Transverse colon (tissue), 4 donors: Measurements from ENCODE around the gene IFIT3. TPM values are rescaled to one million over a fixed set of nuclear protein-coding genes. Genes with fewer than 3 reads are reported as not detected.

Experiments used
- DNase-seq: peaks from one replicate; pipeline ENCODE4 v3.0.0-alpha.2; 2019
- H3K27ac ChIP-seq, 4 donors: fragments of 200-600 bp; sonication (generic); 2 replicates each; pipeline ENCODE4 v1.5.1; 2016 to 2018; ENCODE audit warnings: inconsistent platforms in 4 of 4
- H3K27me3 ChIP-seq: fragments of 200-600 bp; sonication (generic); 2 replicates; pipeline ENCODE4 v1.5.1; 2017; ENCODE audit warnings: inconsistent platforms
- H3K36me3 ChIP-seq, 4 donors: fragments of 200-600 bp; sonication (generic); 2 replicates each; pipeline ENCODE4 v1.5.1; 2017 to 2019; ENCODE audit warnings: inconsistent platforms in 4 of 4
- H3K4me1 ChIP-seq, 4 donors: fragments of 200-600 bp; sonication (generic); 2 replicates each; pipeline ENCODE4 v1.5.1; 2017 to 2020; ENCODE audit warnings: inconsistent platforms in 4 of 4
- H3K4me3 ChIP-seq, 4 donors: fragments of 200-600 bp; sonication (generic); 1 replicate in 1 of 4; 2 replicates in 3 of 4; pipeline versions ENCODE4 v1.5.1 to v1.6.1; 2017 to 2019; ENCODE audit warnings: inconsistent platforms in 4 of 4
- H3K9me3 ChIP-seq, 2 donors: fragments of 200-600 bp; sonication (generic); 2 replicates each; pipeline ENCODE4 v1.5.1; 2017 to 2019; ENCODE audit warnings: inconsistent platforms in 2 of 2
- EP300 ChIP-seq: sonication (generic); formaldehyde crosslinking; IDR thresholded peaks from one replicate; pipeline ENCODE4 v1.6.1; 2017; ENCODE audit warnings: antibody characterized with exemption, low read depth
- POLR2A ChIP-seq: fragments of 450-650 bp; IDR thresholded peaks from one replicate; pipeline ENCODE4 v1.6.1; 2016; ENCODE audit warnings: antibody characterized with exemption, mild to moderate bottlenecking, moderate library complexity
- POLR2AphosphoS5 ChIP-seq, 3 donors: sonication (generic); formaldehyde crosslinking; IDR thresholded peaks; one replicate each; pipeline ENCODE4 v1.6.1; 2016; ENCODE audit warnings: antibody characterized with exemption in 3 of 3
- WGBS, 2 donors: methylation state at CpG; one replicate each; pipeline ENCODE4 v1.1.5; 2018; ENCODE audit warnings: low coverage in 1 of 2; 5-methylcytosine and 5-hydroxymethylcytosine counted together
- in situ Hi-C, 4 donors: fragments of 200-750 bp; cut with MboI; loops; one replicate each; pipeline versions ENCODE4 v1.15.0 to v1.15.1; 2017; ENCODE audit warnings: low sequenced_read_pairs in 3 of 4, low pct_ligation_motif_present in 1 of 4, low pct_unique_long_range_greater_than_20kb in 1 of 4
- intact Hi-C: fragments of 100-400 bp; cut with DNase I; formaldehyde crosslinking; loops from one replicate; pipeline ENCODE4 v1.15.1; 2023; ENCODE audit warnings: low total_unique reads
- total RNA-seq, 4 donors: library from RNA; depleted of rRNA; stranded (reverse); fragments of >200 nt; gene quantifications; one replicate each; pipeline ENCODE4 v1.1.0, GENCODE V29; 2016
- TF ChIP-seq, protein P1 (sequence below), 5 experiments: fragments of 200-600 bp in 3 of 5; fragments of 450-650 bp in 2 of 5; sonication (generic) in 3 of 5; IDR thresholded peaks; 1 replicate in 2 of 5; 2 replicates in 3 of 5; pipeline ENCODE4 v1.5.1; 2016 to 2017; ENCODE audit warnings: antibody characterized with exemption in 5 of 5, inconsistent platforms in 3 of 5, mild to moderate bottlenecking in 2 of 5, moderate library complexity in 1 of 5

Gene IFIT3
- total RNA-seq, 4 donors from 2014 or later = 0.20 to 7.8 (median 5.1) TPM; not detected in 1

DNA sequence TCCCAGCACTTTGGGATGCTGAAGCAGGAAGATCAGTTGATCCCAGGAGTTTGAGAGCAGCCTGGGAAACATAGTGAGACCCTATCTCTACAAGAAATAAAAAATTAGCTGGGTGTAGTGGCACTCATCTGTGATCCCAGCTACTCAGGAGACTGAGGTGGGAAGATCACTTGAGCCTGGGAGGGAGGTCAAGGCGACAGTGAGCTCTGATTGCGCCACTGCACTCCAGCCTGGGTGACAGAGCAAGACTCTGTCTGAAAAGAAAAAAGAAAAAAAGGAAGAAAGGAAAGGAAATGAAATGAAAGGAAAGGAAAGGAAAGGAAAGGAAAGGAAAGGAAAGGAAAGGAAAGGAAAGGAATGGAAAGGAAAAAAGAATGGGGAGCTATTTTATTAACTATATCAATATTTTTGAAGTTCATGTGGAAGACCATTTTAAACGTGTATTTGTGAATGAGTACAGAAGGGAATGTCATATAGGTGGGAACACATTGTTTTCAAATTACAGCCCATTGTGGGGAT is 33.0 kb upstream of the IFIT3 start:
- no peak for DNase-seq
- intact Hi-C loops (loop anchor here (10.0 kb wide), 1 partner anchor 300 kb away; the partner anchor contains the start of gene FAS), in situ Hi-C loops (no loop called here)
- TF ChIP-seq, protein P1, sequence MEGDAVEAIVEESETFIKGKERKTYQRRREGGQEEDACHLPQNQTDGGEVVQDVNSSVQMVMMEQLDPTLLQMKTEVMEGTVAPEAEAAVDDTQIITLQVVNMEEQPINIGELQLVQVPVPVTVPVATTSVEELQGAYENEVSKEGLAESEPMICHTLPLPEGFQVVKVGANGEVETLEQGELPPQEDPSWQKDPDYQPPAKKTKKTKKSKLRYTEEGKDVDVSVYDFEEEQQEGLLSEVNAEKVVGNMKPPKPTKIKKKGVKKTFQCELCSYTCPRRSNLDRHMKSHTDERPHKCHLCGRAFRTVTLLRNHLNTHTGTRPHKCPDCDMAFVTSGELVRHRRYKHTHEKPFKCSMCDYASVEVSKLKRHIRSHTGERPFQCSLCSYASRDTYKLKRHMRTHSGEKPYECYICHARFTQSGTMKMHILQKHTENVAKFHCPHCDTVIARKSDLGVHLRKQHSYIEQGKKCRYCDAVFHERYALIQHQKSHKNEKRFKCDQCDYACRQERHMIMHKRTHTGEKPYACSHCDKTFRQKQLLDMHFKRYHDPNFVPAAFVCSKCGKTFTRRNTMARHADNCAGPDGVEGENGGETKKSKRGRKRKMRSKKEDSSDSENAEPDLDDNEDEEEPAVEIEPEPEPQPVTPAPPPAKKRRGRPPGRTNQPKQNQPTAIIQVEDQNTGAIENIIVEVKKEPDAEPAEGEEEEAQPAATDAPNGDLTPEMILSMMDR (IDR thresholded peaks at IDR 0.05) = no peak
- TF ChIP-seq POLR2AphosphoS5 (IDR thresholded peaks at IDR 0.05) (no peak), POLR2A (no peak), EP300 (no peak)
- H3K27me3 ChIP-seq = no peaks in the 10 kb centered on the region
- 62 to 82% methylated on average over 1 to 3 of the region's 3 CpGs for WGBS, 2 donors
- peaks cover 3 to 19% (median 11%) of the 10 kb centered on the region in 4 donors for H3K4me1 ChIP-seq
- H3K4me3 ChIP-seq = no peak overlapping the region
- no peaks in the 10 kb centered on the region for H3K36me3 ChIP-seq
- no peaks in the 10 kb centered on the region for H3K9me3 ChIP-seq
- no peak overlapping the region for H3K27ac ChIP-seq

DNA sequence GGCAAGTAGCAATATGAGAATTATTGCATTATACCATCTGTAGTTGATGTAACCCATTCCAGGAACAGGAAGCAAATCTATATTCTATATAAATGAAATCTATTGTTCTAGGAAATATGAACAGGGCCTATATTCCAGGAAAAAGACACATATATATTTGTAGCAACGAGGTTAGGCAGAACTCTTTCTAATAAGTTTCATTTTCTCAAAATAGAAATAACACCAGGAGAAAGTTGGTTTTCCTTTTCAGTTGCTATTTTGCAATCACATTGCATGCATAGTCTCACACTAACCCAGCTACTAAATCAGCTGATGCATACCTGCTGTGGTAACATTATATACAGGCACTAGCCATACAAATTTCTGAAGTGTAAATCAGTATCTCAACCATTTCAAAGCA is 32.2 kb upstream of the IFIT3 start:
- in situ Hi-C loops (no loop called here), intact Hi-C loops (loop anchor here (10.0 kb wide), 1 partner anchor 301 kb away; the partner anchor contains the start of gene FAS)
- Histone ChIP-seq H3K4me1 (peaks cover 4 to 19% (median 12%) of the 10 kb centered on the region in 4 donors), H3K27me3 (no peaks in the 10 kb centered on the region), H3K36me3 (no peaks in the 10 kb centered on the region), H3K4me3 (no peak overlapping the region), H3K27ac (peak overlapping the region; percentile 66 to 75 (median 72)), H3K9me3 (no peaks in the 10 kb centered on the region)
- WGBS, 2 donors = 27 to 40% methylated on average over 1 of the region's 1 CpG
- TF ChIP-seq POLR2A (no peak), EP300 (no peak), POLR2AphosphoS5 (IDR thresholded peaks at IDR 0.05) (no peak)
- TF ChIP-seq, protein P1 (IDR thresholded peaks at IDR 0.05) = no peak
- no peak for DNase-seq

DNA sequence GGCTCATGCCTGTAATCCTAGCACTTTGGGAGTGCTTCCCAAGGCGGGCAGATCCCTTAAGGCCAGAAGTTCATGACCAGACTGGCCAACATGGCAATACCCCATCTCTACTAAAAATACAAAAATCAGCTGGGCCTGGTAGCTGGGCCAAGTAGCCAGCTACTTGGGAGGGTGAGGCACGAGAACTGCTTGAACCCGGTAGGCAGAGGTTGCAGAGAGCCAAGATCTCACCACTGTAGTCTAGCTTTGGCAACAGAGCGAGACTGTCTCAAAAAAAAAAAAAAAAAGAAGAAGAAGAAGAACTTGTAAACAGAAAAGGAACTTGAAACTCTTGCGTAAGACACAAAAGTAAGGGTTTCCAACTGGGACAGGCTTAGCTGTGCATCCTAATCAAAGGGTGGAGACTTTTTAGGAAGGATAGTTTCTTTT is 31.6 kb upstream of the IFIT3 start:
- TF ChIP-seq POLR2AphosphoS5 (IDR thresholded peaks at IDR 0.05) = no peak
- TF ChIP-seq, protein P1 (IDR thresholded peaks at IDR 0.05) = no peak
- no peak for TF ChIP-seq POLR2A
- TF ChIP-seq EP300 = no peak
- no peaks in the 10 kb centered on the region for H3K36me3 ChIP-seq
- H3K4me1 ChIP-seq = peaks cover 9 to 24% (median 16%) of the 10 kb centered on the region in 4 donors
- no peaks in the 10 kb centered on the region for H3K27me3 ChIP-seq
- intact Hi-C loops = loop anchor here (10.0 kb wide), 1 partner anchor 301 kb away; the partner anchor contains the start of gene FAS
- peak overlapping the region; percentile 66 to 75 (median 72) for H3K27ac ChIP-seq
- H3K9me3 ChIP-seq = no peaks in the 10 kb centered on the region
- WGBS, 2 donors = 33 to 59% methylated on average over 2 to 5 of the region's 5 CpGs
- in situ Hi-C loops = no loop called here
- no peak for DNase-seq
- no peak overlapping the region for H3K4me3 ChIP-seq

DNA sequence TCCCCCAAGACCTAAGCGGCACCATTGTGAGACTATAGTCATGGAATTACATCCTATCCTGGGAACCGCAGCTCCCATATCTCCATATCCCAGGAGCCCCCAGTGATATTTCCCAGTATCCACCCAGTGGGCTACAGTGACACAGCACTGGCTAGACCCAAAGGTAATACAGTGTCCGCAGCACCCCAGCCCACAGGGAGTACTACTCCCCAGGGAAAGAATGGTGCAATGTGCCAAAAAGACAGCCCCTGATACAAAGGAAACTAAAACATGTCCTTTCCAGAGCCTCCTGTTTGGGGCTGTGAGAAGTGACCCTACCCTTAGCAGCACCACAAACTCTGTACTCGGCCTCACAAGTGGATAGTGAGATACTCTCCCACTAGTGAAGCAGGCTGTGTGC is 30.4 kb upstream of the IFIT3 start:
- in situ Hi-C loops (no loop called here), intact Hi-C loops (loop anchor here (10.0 kb wide), 1 partner anchor 303 kb away; the partner anchor contains the start of gene FAS)
- no peaks in the 10 kb centered on the region for H3K27me3 ChIP-seq

More for the DNA sequence above, 30.4 kb upstream of the IFIT3 start:
- Histone ChIP-seq H3K27ac (peak overlapping the region in 1 of 4 donors; percentile 66), H3K36me3 (no peaks in the 10 kb centered on the region), H3K4me3 (no peak overlapping the region), H3K4me1 (peaks cover 11 to 29% (median 23%) of the 10 kb centered on the region in 4 donors), H3K9me3 (no peaks in the 10 kb centered on the region)
- 100% methylated on average over 4 of the region's 4 CpGs; no CpG with 5 or more reads in 1 of the 2 donors for WGBS, 2 donors
- no peak for DNase-seq
- TF ChIP-seq, protein P1 (IDR thresholded peaks at IDR 0.05) = no peak
- TF ChIP-seq EP300 = no peak
- TF ChIP-seq POLR2AphosphoS5 (IDR thresholded peaks at IDR 0.05) = no peak
- no peak for TF ChIP-seq POLR2A
